ENCODE data around the gene PDCD1. TPM values are rescaled to one million over a fixed set of nuclear protein-coding genes. Genes with fewer than 3 reads are reported as not detected.
"Not testable (repeated sequence)": the region's sequence is repeated elsewhere in the genome, so short reads cannot be mapped to it uniquely, and the experiment has no call there.

The PDCD1 gene
- total RNA-seq, 1 experiment from 2014 or later: not detected

DNA sequence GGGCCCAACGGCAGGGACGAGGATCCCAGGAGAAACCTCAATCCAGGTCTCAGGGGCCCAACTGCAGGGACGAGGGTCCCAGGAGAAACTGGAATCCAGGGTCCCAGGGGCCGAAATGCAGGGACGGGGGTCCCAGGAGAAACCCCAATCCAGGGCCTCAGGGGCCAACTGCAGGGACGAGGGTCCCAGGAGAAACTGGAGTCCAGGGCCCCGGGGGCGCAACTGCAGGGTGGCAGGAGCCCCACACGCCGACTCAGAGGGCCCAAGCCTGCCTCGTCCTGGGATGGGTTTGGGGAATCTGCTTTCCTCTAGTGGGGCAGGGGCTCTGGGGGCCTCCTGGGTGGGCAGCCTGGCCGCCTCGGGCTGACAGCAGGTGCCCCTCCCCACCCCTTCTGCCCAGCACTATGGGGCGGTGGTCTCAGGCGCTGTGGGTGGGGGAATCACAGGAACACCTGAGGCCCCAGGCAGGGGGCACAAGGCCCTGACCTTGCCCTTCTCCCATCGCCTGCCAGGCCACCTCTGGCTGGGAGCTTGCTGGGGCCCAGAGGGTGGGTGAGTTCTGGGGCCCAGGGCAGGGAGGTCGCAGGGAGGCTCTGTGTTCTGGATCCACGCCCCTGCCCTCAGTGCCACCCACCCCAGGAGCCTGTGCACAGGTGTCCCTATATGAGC lies 18.0 kb upstream of the PDCD1 start:
- Histone ChIP-seq H2AFZ (ENCODE audit: low read length) (no peak overlapping the region), H3K4me2 (ENCODE audit: low read length) (no peak overlapping the region), H3K9me2 (replicated peaks; ENCODE audit: low read length) (no peaks in the 10 kb centered on the region), H3K4me3 (ENCODE audit: low read length) (no peak overlapping the region), H4K20me1 (ENCODE audit: low read length) (no peaks in the 10 kb centered on the region), H3K36me3 (ENCODE audit: low read depth, low read length) (no peaks in the 10 kb centered on the region), H3F3A (ENCODE audit: low read length, unreplicated experiment) (no peaks in the 10 kb centered on the region), H3K27ac (ENCODE audit: low read length) (no peak overlapping the region), H3K27me3 (ENCODE audit: low read length) (no peaks in the 10 kb centered on the region), H3K79me2 (ENCODE audit: low read length) (no peaks in the 10 kb centered on the region), H3K4me1 (ENCODE audit: insufficient read depth, low read length) (peaks cover 6% of the 10 kb centered on the region), H3K9me3 (ENCODE audit: low read length) (no peaks in the 10 kb centered on the region), H3K9ac (ENCODE audit: low read length) (no peak overlapping the region)
- ATAC-seq: no peak
- DNase-seq: no peak
- TF ChIP-seq EZH2phosphoT487 (IDR thresholded peaks at IDR 0.05; ENCODE audit: borderline replicate concordance, low read length) (no peak), CTCF (conservative IDR thresholded peaks at IDR 0.05; ENCODE audit: low read depth, low read length) (no peak), EZH2 (IDR thresholded peaks at IDR 0.05; ENCODE audit: low read length, unreplicated experiment) (no peak)
- ChIA-PET CTCF (no interaction called here), POLR2A (ENCODE audit: unreplicated experiment) (no interaction called here)
- intact Hi-C loops (cut with micrococcal nuclease): no loop called here
- no TSS peak for BruUV-seq (replicated peaks)

- H3K4me3 ChIP-seq (ENCODE audit: low read length); ATAC-seq; H3K36me3 ChIP-seq (ENCODE audit: low read depth, low read length); H3K9ac ChIP-seq (ENCODE audit: low read length); H3K27ac ChIP-seq (ENCODE audit: low read length); H4K20me1 ChIP-seq (ENCODE audit: low read length); DNase-seq; BruUV-seq (replicated peaks); H3K9me3 ChIP-seq (ENCODE audit: low read length); H3K4me1 ChIP-seq (ENCODE audit: insufficient read depth, low read length); H2AFZ ChIP-seq (ENCODE audit: low read length); CTCF ChIA-PET; H3K4me2 ChIP-seq (ENCODE audit: low read length); POLR2A ChIA-PET (ENCODE audit: unreplicated experiment); H3K27me3 ChIP-seq (ENCODE audit: low read length); intact Hi-C loops (cut with micrococcal nuclease); H3F3A ChIP-seq (ENCODE audit: low read length, unreplicated experiment); H3K9me2 ChIP-seq (replicated peaks; ENCODE audit: low read length); H3K79me2 ChIP-seq (ENCODE audit: low read length): not testable (repeated sequence)
Observed at GRCh38 chr2:241875754-241876527, 17.2 kb upstream of the PDCD1 start.

DNA sequence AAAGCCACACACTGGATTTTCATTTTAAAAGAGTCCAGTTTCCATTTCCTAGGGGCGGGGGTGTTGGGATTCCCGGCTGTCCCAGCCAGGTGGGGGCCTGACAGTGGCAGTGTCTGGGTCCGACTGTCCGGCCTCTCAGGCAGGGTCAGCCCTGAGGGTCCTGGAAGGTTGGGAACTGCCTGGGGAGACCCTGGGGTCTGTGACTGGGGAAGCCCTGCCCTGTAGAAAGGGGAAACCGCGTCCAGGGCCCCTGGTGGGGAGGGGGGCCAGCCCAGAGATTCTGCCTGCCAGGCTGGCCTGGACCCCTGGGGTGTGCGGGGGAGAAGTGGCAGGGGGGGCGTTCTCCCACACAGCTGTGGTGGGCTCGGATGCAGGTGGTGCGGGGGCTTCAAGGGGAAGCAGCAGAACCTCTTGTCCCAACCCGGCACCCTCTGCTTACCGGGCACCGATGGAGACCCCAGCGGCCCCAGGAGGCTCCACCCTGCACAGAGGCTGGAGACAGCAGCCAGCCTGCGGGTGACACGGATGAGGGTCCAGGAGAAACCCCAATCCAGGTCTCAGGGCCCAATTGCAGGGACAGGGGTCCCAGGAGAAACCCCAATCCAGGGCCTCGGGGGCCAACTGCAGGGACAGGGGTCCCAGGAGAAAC lies 15.7 kb upstream of the PDCD1 start:
- CTCF ChIA-PET: no interaction called here
- POLR2A ChIA-PET (ENCODE audit: unreplicated experiment): no interaction called here
- DNase-seq (no peak), ATAC-seq (no peak)
- H3F3A ChIP-seq (ENCODE audit: low read length, unreplicated experiment): no peaks in the 10 kb centered on the region
- H3K4me2 ChIP-seq (ENCODE audit: low read length): no peak overlapping the region
- no peak overlapping the region for H3K4me3 ChIP-seq (ENCODE audit: low read length)
- intact Hi-C loops (cut with micrococcal nuclease): no loop called here
- TF ChIP-seq CTCF (conservative IDR thresholded peaks at IDR 0.05; ENCODE audit: low read depth, low read length) (no peak), EZH2phosphoT487 (IDR thresholded peaks at IDR 0.05; ENCODE audit: borderline replicate concordance, low read length) (no peak), EZH2 (IDR thresholded peaks at IDR 0.05; ENCODE audit: low read length, unreplicated experiment) (no peak)
- H3K9me3 ChIP-seq (ENCODE audit: low read length): no peaks in the 10 kb centered on the region
- no peaks in the 10 kb centered on the region for H3K4me1 ChIP-seq (ENCODE audit: insufficient read depth, low read length)
- BruUV-seq (replicated peaks): no TSS peak
- no peak overlapping the region for H2AFZ ChIP-seq (ENCODE audit: low read length)
- no peaks in the 10 kb centered on the region for H4K20me1 ChIP-seq (ENCODE audit: low read length)
- no peaks in the 10 kb centered on the region for H3K79me2 ChIP-seq (ENCODE audit: low read length)
- no peak overlapping the region for H3K9ac ChIP-seq (ENCODE audit: low read length)
- H3K9me2 ChIP-seq (replicated peaks; ENCODE audit: low read length): no peaks in the 10 kb centered on the region
- H3K27me3 ChIP-seq (ENCODE audit: low read length): no peaks in the 10 kb centered on the region
- no peak overlapping the region for H3K27ac ChIP-seq (ENCODE audit: low read length)
- H3K36me3 ChIP-seq (ENCODE audit: low read depth, low read length): no peaks in the 10 kb centered on the region

Data from PC-3 (cell line).